Activated T-cell treated with anti-CD3 and anti-CD28 coated beads, Interleukin-2, amount 50 U/mL, for 72 hours (primary cell): ENCODE measurements around the gene PLD1. TPM values are rescaled to one million over a fixed set of nuclear protein-coding genes. Genes with fewer than 3 reads are reported as not detected.

Experiments used
- ATAC-seq, 2 donors: fragments of 150-1000 bp; cut with Tn5 transposase; replicated peaks in 1 of 2; 2 replicates each; pipeline ENCODE4 v1.10.0; 2021; ENCODE audit warnings: moderate library complexity in 2 of 2, mild to moderate bottlenecking in 1 of 2
- DNase-seq, 2 donors: peaks; one replicate each; pipeline ENCODE4 v3.0.0; 2021 to 2022; ENCODE audit warnings: mixed read lengths in 1 of 2
- H3K27ac Mint-ChIP-seq: one replicate; pipeline ENCODE4 v1.8.0; 2022; ENCODE audit warnings: mild to moderate bottlenecking, moderate library complexity, mixed read lengths
- H3K27me3 Mint-ChIP-seq: one replicate; pipeline ENCODE4 v1.8.0; 2022; ENCODE audit warnings: low read depth, mixed read lengths
- H3K36me3 Mint-ChIP-seq, 2 donors: one replicate each; pipeline ENCODE4 v1.8.0; 2022; ENCODE audit warnings: mixed read lengths in 2 of 2, mild to moderate bottlenecking in 1 of 2; ENCODE audit not compliant: insufficient read depth in 2 of 2
- H3K4me1 Mint-ChIP-seq: one replicate; pipeline ENCODE4 v1.8.0; 2022; ENCODE audit warnings: low read depth, mixed read lengths
- H3K4me3 Mint-ChIP-seq, 2 donors: one replicate each; pipeline ENCODE4 v1.8.0; 2022; ENCODE audit warnings: mild to moderate bottlenecking in 2 of 2, mixed read lengths in 2 of 2, moderate library complexity in 2 of 2
- H3K9me3 Mint-ChIP-seq, 2 donors: one replicate each; pipeline ENCODE4 v1.8.0; 2022; ENCODE audit warnings: mixed read lengths in 2 of 2
- total RNA-seq, 2 donors: library from RNA; stranded (reverse); gene quantifications; one replicate each; pipeline ENCODE4 v1.2.3, GENCODE V29; 2022

PLD1 gene
- total RNA-seq, 2 donors from 2014 or later: 0.65 to 4.1 TPM

GRCh38 chr3:171832989-171833388 lies 22.7 kb upstream of the PLD1 start:
- Mint-ChIP-seq H3K27me3 (peaks cover 10% of the 10 kb centered on the region), H3K36me3 (no peaks in the 10 kb centered on the region), H3K4me3 (no peak overlapping the region), H3K27ac (no peak overlapping the region), H3K9me3 (no peaks in the 10 kb centered on the region), H3K4me1 (no peaks in the 10 kb centered on the region)
- DNase-seq (no peak), ATAC-seq (no peak)

- H3K27me3 Mint-ChIP-seq: peaks cover 16% of the 10 kb centered on the region
- H3K27ac Mint-ChIP-seq: no peak overlapping the region
- H3K4me3 Mint-ChIP-seq: no peak overlapping the region
- ATAC-seq (no peak), DNase-seq (no peak)
- H3K4me1 Mint-ChIP-seq: no peaks in the 10 kb centered on the region
- H3K36me3 Mint-ChIP-seq: no peaks in the 10 kb centered on the region
- H3K9me3 Mint-ChIP-seq: no peaks in the 10 kb centered on the region
Observed at GRCh38 chr3:171831936-171832335, 21.7 kb upstream of the PLD1 start.

GRCh38 chr3:171830518-171830875 lies 20.2 kb upstream of the PLD1 start:
- no peaks in the 10 kb centered on the region for H3K9me3 Mint-ChIP-seq
- no peak for DNase-seq
- no peak overlapping the region for H3K4me3 Mint-ChIP-seq
- H3K36me3 Mint-ChIP-seq: no peaks in the 10 kb centered on the region
- no peak overlapping the region for H3K27ac Mint-ChIP-seq
- H3K27me3 Mint-ChIP-seq: peaks cover 16% of the 10 kb centered on the region
- no peaks in the 10 kb centered on the region for H3K4me1 Mint-ChIP-seq
- no peak for ATAC-seq

GRCh38 chr3:171829841-171830517 lies 19.7 kb upstream of the PLD1 start:
- Mint-ChIP-seq H3K4me1 (no peaks in the 10 kb centered on the region), H3K36me3 (no peaks in the 10 kb centered on the region), H3K27ac (no peak overlapping the region), H3K27me3 (peaks cover 16% of the 10 kb centered on the region), H3K4me3 (no peak overlapping the region), H3K9me3 (no peaks in the 10 kb centered on the region)
- ATAC-seq: peak in 1 of 2 donors; percentile 55
- DNase-seq: peak in 1 of 2 donors; percentile 13

GRCh38 chr3:171828902-171829770 lies 18.9 kb upstream of the PLD1 start:
- DNase-seq: no peak
- Mint-ChIP-seq H3K9me3 (no peaks in the 10 kb centered on the region), H3K27me3 (peaks cover 16% of the 10 kb centered on the region), H3K36me3 (no peaks in the 10 kb centered on the region), H3K27ac (no peak overlapping the region), H3K4me3 (no peak overlapping the region), H3K4me1 (no peaks in the 10 kb centered on the region)
- ATAC-seq: no peak

GRCh38 chr3:171827836-171828458 lies 17.7 kb upstream of the PLD1 start:
- ATAC-seq: peak in 1 of 2 donors; percentile 62
- Mint-ChIP-seq H3K9me3 (no peaks in the 10 kb centered on the region), H3K36me3 (no peaks in the 10 kb centered on the region), H3K4me1 (no peaks in the 10 kb centered on the region), H3K27ac (no peak overlapping the region), H3K4me3 (peak overlapping the region in 1 of 2 donors; percentile 38), H3K27me3 (peaks cover 16% of the 10 kb centered on the region)
- no peak for DNase-seq

GRCh38 chr3:171827385-171827784 lies 17.1 kb upstream of the PLD1 start:
- peak in 1 of 2 donors; percentile 17 for ATAC-seq
- H3K27me3 Mint-ChIP-seq: peaks cover 16% of the 10 kb centered on the region
- peaks cover 4% of the 10 kb centered on the region for H3K4me1 Mint-ChIP-seq
- DNase-seq: no peak
- no peaks in the 10 kb centered on the region for H3K9me3 Mint-ChIP-seq
- H3K4me3 Mint-ChIP-seq: no peak overlapping the region
- H3K36me3 Mint-ChIP-seq: no peaks in the 10 kb centered on the region
- H3K27ac Mint-ChIP-seq: no peak overlapping the region

- no peaks in the 10 kb centered on the region for H3K36me3 Mint-ChIP-seq
- H3K4me3 Mint-ChIP-seq: no peak overlapping the region
- no peak for DNase-seq
- H3K27ac Mint-ChIP-seq: no peak overlapping the region
- no peaks in the 10 kb centered on the region for H3K9me3 Mint-ChIP-seq
- no peak for ATAC-seq
- H3K4me1 Mint-ChIP-seq: peaks cover 22% of the 10 kb centered on the region
- peaks cover 16% of the 10 kb centered on the region for H3K27me3 Mint-ChIP-seq
Observed at GRCh38 chr3:171825222-171825828, 15.0 kb upstream of the PLD1 start.

- no peak overlapping the region for H3K27ac Mint-ChIP-seq
- no peaks in the 10 kb centered on the region for H3K36me3 Mint-ChIP-seq
- H3K27me3 Mint-ChIP-seq: peaks cover 16% of the 10 kb centered on the region
- DNase-seq: no peak
- no peak overlapping the region for H3K4me3 Mint-ChIP-seq
- no peaks in the 10 kb centered on the region for H3K9me3 Mint-ChIP-seq
- H3K4me1 Mint-ChIP-seq: peaks cover 22% of the 10 kb centered on the region
- ATAC-seq: no peak
Observed at GRCh38 chr3:171824824-171825221, 14.5 kb upstream of the PLD1 start.

- ATAC-seq (no peak), DNase-seq (no peak)
- peaks cover 16% of the 10 kb centered on the region for H3K27me3 Mint-ChIP-seq
- H3K36me3 Mint-ChIP-seq: no peaks in the 10 kb centered on the region
- no peaks in the 10 kb centered on the region for H3K9me3 Mint-ChIP-seq
- H3K4me1 Mint-ChIP-seq: peaks cover 22% of the 10 kb centered on the region
- H3K4me3 Mint-ChIP-seq: no peak overlapping the region
- H3K27ac Mint-ChIP-seq: no peak overlapping the region
Observed at GRCh38 chr3:171824116-171824515, 13.8 kb upstream of the PLD1 start.

- Mint-ChIP-seq H3K36me3 (no peaks in the 10 kb centered on the region), H3K4me1 (peaks cover 22% of the 10 kb centered on the region), H3K27me3 (peaks cover 5% of the 10 kb centered on the region), H3K27ac (no peak overlapping the region), H3K9me3 (no peaks in the 10 kb centered on the region), H3K4me3 (no peak overlapping the region)
- ATAC-seq (no peak), DNase-seq (no peak)
Observed at GRCh38 chr3:171822431-171823106, 12.3 kb upstream of the PLD1 start.

GRCh38 chr3:171821778-171822358 lies 11.6 kb upstream of the PLD1 start:
- no peaks in the 10 kb centered on the region for H3K9me3 Mint-ChIP-seq
- H3K36me3 Mint-ChIP-seq: no peaks in the 10 kb centered on the region
- no peak overlapping the region for H3K4me3 Mint-ChIP-seq
- no peaks in the 10 kb centered on the region for H3K27me3 Mint-ChIP-seq
- no peak for DNase-seq
- H3K27ac Mint-ChIP-seq: no peak overlapping the region
- peak in 1 of 2 donors; percentile 35 for ATAC-seq
- H3K4me1 Mint-ChIP-seq: peaks cover 22% of the 10 kb centered on the region
